Islet of Langerhans (tissue), 1 donor: ENCODE data around the gene MPRIP.

ENCODE experiments used
- FAIRE-seq: peaks from one replicate; lab custom pipeline; 2011; peaks lifted over from hg19 to GRCh38; lab: Jason Lieb, UNC

MPRIP gene

GRCh38 chr17:17052462-17053221 lies 10.4 kb downstream of the MPRIP start:
- FAIRE-seq: no peak

DNA sequence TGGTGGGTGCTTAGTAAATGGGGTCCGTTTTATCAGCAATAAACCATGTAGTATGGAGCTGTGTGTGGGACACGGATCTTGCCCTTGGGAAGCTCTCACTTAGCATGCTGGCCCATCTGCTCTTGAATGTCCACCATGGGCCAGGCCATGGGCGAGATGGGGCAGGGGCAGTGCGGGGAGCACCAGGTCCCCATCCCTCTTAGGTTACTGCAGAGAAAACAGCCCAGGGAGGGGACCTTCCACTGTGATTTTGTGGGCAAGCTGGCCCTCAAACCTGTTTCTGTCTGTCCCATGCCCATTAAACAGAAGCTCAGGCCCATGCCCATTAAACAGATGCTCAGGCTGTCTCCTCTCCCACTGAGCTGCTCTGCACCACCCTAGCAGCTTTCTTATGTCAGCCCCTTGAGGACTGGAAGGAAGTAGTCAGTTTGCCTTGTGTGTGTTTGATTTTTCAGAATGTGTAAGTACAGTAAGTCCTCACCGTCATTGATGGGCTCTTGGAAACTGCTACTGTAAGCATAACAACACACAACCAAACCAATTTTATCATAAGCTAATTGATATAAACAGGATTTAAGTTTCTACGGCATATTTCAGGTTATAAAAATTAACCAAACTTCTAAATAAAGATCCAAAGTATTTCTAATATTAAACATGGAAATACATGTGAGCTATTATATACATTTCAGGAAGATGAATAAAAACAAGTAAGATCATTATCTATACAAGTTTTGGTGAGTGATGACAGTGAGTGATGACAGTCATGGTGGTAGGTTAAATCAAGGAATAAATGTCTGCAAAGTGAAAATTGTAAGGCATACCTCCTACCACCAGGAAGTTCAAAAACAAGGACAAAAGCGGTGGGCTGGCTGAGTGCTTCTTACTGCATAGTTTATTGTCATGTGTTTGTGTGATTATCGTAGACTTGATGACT lies 11.5 kb downstream of the MPRIP start:
- peak; percentile 83 for FAIRE-seq

DNA sequence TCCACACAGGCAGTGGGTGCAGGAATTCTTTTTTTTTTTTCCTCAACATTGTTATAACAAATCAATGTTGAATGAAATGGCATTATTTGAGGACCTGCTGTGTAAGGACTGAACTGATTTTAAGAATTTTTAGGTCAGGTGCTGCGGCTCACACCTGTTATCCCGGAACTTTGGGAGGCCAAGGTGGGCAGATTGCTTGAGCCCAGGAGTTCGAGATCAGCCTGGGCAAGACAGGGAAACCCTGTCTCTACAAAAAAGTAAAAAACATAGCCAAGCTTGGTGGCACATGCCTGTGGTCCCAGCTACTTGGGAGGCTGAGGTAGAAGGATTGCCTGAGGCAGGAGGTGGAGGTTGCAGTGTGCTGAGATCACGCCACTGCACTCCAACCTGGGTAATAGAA lies 12.4 kb downstream of the MPRIP start:
- no peak for FAIRE-seq

DNA sequence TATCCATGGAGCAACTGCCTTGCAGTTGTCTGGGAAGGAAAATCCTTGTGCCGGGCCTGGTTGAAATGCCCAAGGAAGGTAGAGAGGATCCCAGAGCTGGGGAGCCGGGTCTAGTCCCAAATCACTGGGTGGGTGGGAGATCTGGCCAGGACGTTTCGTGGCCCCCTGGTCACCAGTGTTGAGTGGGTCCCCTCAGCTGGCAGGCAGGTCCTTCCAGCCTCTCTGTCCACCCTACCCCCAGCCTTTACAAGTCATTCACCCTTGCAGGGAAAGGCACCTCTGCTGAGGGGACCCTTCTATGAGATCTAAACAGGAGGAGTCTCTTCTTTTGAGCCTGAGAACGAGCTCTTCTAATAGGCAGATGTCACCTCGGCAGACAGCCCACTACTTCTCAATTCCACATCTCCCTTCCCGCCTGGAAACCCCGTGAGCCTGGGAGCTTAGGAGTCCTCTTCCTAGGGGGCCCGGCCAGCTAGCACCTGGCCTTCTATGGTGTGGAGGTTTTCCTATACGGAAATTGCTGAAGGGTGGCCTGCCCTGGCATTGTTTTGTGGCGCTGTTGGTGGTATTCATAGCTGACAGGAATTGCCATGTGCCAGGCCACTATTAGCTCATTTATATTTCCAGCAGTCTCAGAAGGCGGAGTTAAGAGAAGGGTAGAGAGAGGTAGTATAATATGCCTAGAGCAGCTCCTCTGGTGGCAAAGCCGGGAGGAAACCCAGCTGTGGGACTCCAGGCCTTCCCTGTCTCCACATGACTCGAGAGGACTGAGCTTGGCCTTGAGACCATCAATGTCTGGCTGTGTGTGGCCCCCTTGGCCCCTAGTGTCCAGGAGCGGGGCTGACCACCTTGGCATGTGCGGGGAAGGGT lies 13.3 kb downstream of the MPRIP start:
- no peak for FAIRE-seq

- no peak for FAIRE-seq
These were observed 13.9 kb downstream of the MPRIP start for GRCh38 chr17:17056156-17056539.

DNA sequence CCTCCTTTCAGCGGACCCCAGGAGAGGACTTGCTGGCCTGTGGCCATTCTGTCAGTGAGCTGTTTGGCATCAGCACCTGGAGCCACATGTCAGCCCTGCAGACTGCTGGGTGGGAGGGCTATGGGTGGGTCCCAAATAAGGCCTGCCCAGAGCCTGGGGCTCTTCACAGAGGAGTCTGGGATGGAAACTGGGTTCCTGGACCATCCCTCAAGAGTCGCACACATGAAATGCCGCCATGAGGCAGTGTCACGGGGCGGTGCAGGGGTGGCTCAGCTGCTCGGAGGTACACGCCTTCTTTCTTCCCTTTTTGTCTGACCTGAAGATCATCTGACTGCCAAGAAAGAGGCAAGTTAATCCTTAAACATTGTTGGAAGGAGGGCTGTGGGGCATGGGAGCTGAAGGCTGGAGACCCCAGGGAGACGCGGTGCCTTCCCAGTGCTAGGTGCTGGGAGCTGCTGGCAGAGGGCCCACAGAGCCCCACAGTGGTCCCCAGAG lies 14.8 kb downstream of the MPRIP start:
- no peak for FAIRE-seq

GRCh38 chr17:17058304-17058703 lies 16.0 kb downstream of the MPRIP start:
- no peak for FAIRE-seq

- FAIRE-seq: no peak
These were observed 17.1 kb downstream of the MPRIP start for GRCh38 chr17:17059301-17059890.

GRCh38 chr17:17060001-17060922 lies 18.0 kb downstream of the MPRIP start:
- FAIRE-seq: no peak

DNA sequence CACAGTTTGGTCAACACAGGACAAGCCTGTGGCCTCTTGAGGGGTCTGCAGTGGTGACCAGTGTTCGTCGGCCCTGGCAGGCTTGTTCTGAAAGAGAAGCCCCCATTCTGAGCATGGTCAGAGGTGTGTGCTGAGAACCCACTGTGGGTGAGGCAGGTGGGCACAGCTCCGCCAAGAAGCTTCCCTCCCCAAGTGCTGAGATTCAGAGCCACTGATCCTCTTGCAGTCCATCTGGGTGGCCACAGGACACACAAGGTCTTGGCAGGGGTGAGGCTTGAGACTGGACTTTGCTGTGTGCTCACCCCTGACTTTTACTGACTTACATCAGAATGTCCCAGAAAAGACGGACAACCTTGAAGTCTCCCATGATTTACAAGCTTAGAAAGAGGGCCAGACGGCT lies 18.7 kb downstream of the MPRIP start:
- no peak for FAIRE-seq

DNA sequence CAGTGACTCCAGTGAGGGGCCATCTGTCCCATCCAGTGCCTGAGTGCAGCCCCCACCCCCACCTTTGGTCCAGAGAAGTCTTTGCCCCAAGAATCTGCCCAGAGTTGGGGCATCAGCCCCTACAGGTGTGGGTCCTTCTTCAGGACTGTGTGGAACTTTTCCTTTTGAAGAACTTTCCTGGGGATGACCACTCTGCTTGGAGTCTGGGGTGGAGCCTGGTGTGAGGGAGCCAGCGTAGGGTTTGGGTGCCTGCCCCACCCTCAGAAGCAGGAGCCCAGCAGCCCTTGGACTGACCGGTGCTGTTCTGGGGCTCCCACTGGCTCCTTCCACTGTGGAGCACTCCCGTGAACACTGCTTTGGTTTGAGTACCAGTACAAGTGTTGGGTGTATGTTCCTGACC lies 19.3 kb downstream of the MPRIP start:
- no peak for FAIRE-seq

DNA sequence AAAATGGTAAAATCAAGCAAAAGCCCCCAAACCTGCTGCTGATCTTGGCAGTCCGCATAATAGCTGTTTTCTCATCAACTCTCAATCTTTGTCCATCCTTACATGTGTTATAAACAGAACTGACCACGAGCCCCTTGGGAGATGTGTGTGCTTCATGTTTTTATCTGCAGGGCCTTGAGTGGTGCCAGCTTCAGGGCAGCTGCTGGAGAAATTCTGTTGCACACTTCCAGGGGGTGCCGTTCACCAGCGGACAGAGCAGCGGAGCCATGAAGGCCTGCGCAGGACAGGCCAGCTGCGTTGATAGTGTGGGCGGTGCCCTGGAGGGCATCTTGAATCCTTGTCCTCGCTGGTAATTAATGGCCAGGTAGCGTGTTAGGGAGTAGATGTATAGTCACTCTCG lies 20.1 kb downstream of the MPRIP start:
- no peak for FAIRE-seq

- FAIRE-seq: no peak
These were observed 20.6 kb downstream of the MPRIP start for GRCh38 chr17:17062866-17063265.

DNA sequence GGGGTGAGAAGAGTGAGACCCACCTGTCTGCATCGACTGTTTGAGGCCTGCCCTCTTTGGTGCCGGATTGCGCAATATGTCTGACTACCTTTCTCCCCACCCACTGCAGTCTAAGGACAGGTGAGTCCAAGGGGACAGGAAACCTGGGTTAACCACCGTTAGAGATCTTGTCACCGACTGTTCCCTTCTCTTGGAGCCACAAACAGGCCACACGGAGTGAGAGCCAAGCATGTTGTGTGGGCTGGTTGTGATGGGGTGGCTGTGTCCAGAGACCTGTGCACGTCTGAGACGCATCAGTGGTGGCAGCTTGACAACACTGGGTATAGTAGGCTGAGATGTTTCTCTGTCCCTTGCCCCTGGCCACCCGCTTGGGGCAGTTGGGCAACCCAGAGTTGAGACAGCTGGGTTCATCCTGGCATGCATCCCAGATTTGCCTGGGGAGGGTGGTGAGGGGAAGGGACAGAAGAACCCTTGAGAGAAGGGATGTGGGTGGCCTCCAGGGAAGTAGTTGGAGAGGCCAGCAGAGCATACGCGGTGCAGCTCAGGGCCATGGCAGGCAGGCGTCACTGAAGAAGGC lies 21.4 kb downstream of the MPRIP start:
- no peak for FAIRE-seq

DNA sequence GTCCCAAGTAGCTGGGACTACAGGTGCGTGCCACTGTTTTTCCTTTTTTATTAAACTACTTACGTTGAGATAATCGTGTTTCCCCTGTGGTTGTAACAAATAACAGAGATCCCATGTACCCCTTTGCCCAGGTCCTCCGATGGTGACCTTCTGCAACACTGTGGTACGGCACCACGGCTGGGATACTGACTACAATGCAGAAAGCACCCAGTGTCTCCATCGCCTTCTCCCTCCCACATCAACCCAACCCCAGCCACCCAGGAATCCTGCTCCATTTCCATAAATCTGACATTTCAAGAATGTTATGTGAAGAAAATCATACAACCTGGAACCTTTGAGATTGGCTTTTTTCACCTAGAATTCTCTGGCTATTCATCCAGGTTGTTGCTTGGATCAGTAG lies 22.1 kb downstream of the MPRIP start:
- FAIRE-seq: no peak

GRCh38 chr17:17066021-17066420 lies 23.8 kb downstream of the MPRIP start:
- FAIRE-seq: no peak

DNA sequence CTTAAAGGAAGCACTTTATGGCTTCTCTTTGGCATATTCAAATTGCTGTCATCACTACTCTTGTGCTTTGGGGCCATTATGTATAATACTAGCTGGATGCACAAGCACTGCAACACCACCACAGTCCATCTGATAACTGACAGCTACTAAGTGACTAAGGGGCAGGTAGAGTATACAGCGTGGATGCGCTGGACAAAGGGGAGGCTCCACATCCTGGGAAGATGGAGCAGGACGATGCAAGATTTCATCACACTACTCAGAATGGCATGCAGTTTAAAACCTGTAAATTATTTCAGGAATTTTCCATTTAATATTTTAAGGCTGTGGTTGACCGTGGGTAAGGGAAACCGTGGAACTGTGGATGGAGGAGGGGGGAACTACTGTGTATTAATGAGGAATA lies 25.0 kb downstream of the MPRIP start:
- FAIRE-seq: no peak

DNA sequence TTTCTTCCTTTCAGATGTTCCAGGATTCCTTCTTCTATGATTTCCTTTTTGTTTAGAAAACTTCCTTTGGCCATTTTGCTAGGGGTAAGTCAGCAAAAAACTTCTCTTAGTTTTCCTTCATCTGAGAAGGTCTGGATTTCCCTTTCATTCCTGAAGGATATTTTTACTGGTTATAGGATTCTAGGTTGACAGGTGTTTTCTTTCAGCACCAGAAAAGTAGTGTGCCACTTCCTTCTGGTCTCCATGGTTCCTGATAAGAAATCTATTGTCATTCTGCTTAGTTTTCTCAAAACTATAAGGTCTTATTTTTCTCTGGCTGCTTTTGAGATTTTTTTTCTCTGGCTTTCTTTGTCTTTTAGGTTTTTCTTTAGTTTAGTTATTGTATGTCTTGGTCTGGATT lies 27.6 kb downstream of the MPRIP start:
- no peak for FAIRE-seq

GRCh38 chr17:17070931-17071330 lies 28.7 kb downstream of the MPRIP start:
- FAIRE-seq: no peak

DNA sequence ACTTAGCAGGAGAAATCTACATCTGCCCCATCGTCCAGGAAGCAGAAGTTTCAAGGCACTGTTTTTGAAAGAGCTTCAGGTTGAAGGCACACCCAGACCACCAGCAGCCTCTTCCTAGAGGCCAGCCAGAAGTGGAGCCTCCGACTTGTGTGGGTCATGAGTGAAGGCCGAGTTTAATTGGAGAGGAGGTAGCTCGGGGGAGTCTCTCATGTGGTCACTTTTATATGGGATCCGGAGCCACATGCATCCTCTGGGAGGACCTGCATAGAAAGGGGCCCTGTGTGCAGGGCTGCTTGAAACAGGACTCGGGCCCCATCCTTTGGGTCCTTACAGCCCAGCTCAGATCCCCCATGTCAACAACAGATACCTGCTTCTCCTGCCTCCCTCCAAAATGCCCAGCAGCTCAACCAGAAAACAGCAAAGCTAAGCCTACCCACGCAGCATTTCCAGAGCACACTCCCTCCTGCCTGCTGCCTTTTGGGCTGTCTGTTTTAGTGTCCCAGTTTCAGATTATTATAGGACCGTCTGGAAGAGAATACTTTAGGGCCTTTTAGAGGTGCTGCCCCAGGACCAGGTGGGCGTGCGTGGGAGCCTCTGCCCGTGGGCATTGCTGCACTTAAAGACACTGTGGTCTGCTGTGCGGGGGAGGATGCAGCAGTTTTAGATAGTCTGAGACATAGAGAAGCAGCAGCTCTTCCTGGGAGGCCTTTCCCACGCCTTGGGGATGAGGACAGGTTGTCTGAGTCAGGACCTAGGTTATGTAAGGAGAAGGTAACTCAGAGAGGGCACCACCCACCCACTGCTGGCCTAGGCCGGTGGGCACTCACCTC lies 29.5 kb downstream of the MPRIP start:
- no peak for FAIRE-seq
